Esophagus squamous epithelium (tissue), 4 donors: Measurements from ENCODE around the gene ALX3.

ENCODE experiments used
- CTCF ChIP-seq, 6 experiments: fragments of 450-650 bp in 4 of 6; fragments of 200-600 bp in 2 of 6; sonication (generic) in 2 of 6; IDR thresholded peaks; one replicate each; pipeline ENCODE4 v1.5.1; 2016 to 2019; ENCODE audit warnings: antibody characterized with exemption in 6 of 6, mild to moderate bottlenecking in 4 of 6, moderate library complexity in 4 of 6
- POLR2A ChIP-seq, 4 donors: fragments of 450-650 bp; IDR thresholded peaks; one replicate each; pipeline ENCODE4 v1.6.1; 2017; ENCODE audit warnings: antibody characterized with exemption in 4 of 4, mild to moderate bottlenecking in 4 of 4, moderate library complexity in 3 of 4

GRCh38 chr1:110040548-110040947 lies 29.9 kb downstream of the ALX3 start:
- TF ChIP-seq POLR2A (IDR thresholded peaks at IDR 0.05) = no peak
- TF ChIP-seq CTCF (IDR thresholded peaks at IDR 0.05) = no peak
